CD14-positive monocyte (primary cell): ENCODE results near the gene TAGAP. TPM values are rescaled to one million over a fixed set of nuclear protein-coding genes. Genes with fewer than 3 reads are reported as not detected.

ENCODE experiments used
- DNase-seq, 3 donors: peaks; one replicate each; pipeline ENCODE4 v3.0.0-alpha.2; 2011 to 2022
- H2AFZ ChIP-seq: 2 replicates; pipeline ENCODE4 v1.6.0; 2012; ENCODE audit warnings: mild to moderate bottlenecking, low read depth, low read length, inconsistent platforms; ENCODE audit not compliant: insufficient read depth, poor library complexity, severe bottlenecking
- H3K27ac ChIP-seq, 2 donors: 1 replicate in 1 of 2; 2 replicates in 1 of 2; pipeline ENCODE4 v1.5.1; 2012 to 2013; ENCODE audit warnings: low read length in 2 of 2, control low read depth in 1 of 2, inconsistent platforms in 1 of 2, low read depth in 1 of 2, mild to moderate bottlenecking in 1 of 2
- H3K27me3 ChIP-seq, 2 donors: one replicate each; pipeline versions ENCODE4 v1.6.0 to v1.6.1; 2011 to 2013; ENCODE audit warnings: low read length in 2 of 2; ENCODE audit not compliant: control insufficient read depth in 2 of 2, insufficient read depth in 2 of 2
- H3K36me3 ChIP-seq, 2 donors: replicated peaks in 1 of 2; 1 replicate in 1 of 2; 2 replicates in 1 of 2; pipeline versions ENCODE4 v1.5.1 to v1.6.1; 2012 to 2013; ENCODE audit warnings: low read length in 2 of 2, control low read depth in 1 of 2, inconsistent platforms in 1 of 2, mild to moderate bottlenecking in 1 of 2; ENCODE audit not compliant: insufficient read depth in 2 of 2, control insufficient read depth in 1 of 2
- H3K4me1 ChIP-seq, 2 donors: 1 replicate in 1 of 2; 2 replicates in 1 of 2; pipeline versions ENCODE4 v1.5.1 to v1.6.1; 2012 to 2013; ENCODE audit warnings: low read length in 2 of 2, control low read depth in 1 of 2, inconsistent platforms in 1 of 2, mild to moderate bottlenecking in 1 of 2, moderate library complexity in 1 of 2; ENCODE audit not compliant: insufficient read depth in 2 of 2, control insufficient read depth in 1 of 2
- H3K4me2 ChIP-seq: replicated peaks from 2 replicates; pipeline ENCODE3; 2012; ENCODE audit warnings: low read length, moderate library complexity, mild to moderate bottlenecking; ENCODE audit not compliant: poor library complexity, severe bottlenecking; ENCODE audit errors: extremely low read depth
- H3K4me3 ChIP-seq, 3 experiments: fragments of 200-600 bp in 1 of 3; sonication (generic) in 1 of 3; replicated peaks in 1 of 3; 1 replicate in 2 of 3; 2 replicates in 1 of 3; pipeline ENCODE4 v1.5.1; 2011 to 2013; ENCODE audit warnings: low read length in 3 of 3, mild to moderate bottlenecking in 3 of 3, control low read depth in 2 of 3, low read depth in 2 of 3, inconsistent platforms in 1 of 3, moderate library complexity in 1 of 3
- H3K79me2 ChIP-seq: 2 replicates; pipeline ENCODE4 v1.6.0; 2012; ENCODE audit warnings: mild to moderate bottlenecking, control low read depth, inconsistent platforms, low read length, moderate library complexity; ENCODE audit not compliant: insufficient read depth
- H3K9ac ChIP-seq: 2 replicates; pipeline ENCODE4 v1.6.0; 2017; ENCODE audit warnings: low read length, mild to moderate bottlenecking; ENCODE audit not compliant: insufficient read depth, poor library complexity, severe bottlenecking
- H3K9me3 ChIP-seq, 2 donors: replicated peaks in 1 of 2; 1 replicate in 1 of 2; 2 replicates in 1 of 2; pipeline versions ENCODE4 v1.5.1 to v1.6.1; 2012 to 2013; ENCODE audit warnings: low read length in 2 of 2, control low read depth in 1 of 2; ENCODE audit not compliant: control insufficient read depth in 1 of 2, insufficient read depth in 1 of 2
- H4K20me1 ChIP-seq: 2 replicates; pipeline ENCODE4 v1.6.0; 2012; ENCODE audit warnings: mild to moderate bottlenecking, low read length, control low read depth, moderate library complexity; ENCODE audit not compliant: insufficient read depth
- H3K27ac Mint-ChIP-seq, 7 donors: one replicate each; pipeline ENCODE4 v1.8.0; 2020; ENCODE audit warnings: mild to moderate bottlenecking in 7 of 7, mixed read lengths in 7 of 7, moderate library complexity in 6 of 7, inconsistent platforms in 2 of 7
- H3K27me3 Mint-ChIP-seq, 3 donors: one replicate each; pipeline ENCODE4 v1.8.0; 2021 to 2022; ENCODE audit warnings: low read depth in 3 of 3, mild to moderate bottlenecking in 3 of 3, mixed read lengths in 3 of 3, moderate library complexity in 3 of 3, inconsistent platforms in 1 of 3
- H3K36me3 Mint-ChIP-seq, 2 donors: one replicate each; pipeline ENCODE4 v1.8.0; 2020; ENCODE audit warnings: mixed read lengths in 2 of 2, inconsistent platforms in 1 of 2, mild to moderate bottlenecking in 1 of 2
- H3K4me1 Mint-ChIP-seq: one replicate; pipeline ENCODE4 v1.8.0; 2020; ENCODE audit warnings: mild to moderate bottlenecking, mixed read lengths
- H3K4me3 Mint-ChIP-seq, 2 donors: one replicate each; pipeline ENCODE4 v1.8.0; 2020; ENCODE audit warnings: mild to moderate bottlenecking in 2 of 2, mixed read lengths in 2 of 2, moderate library complexity in 1 of 2
- H3K9me3 Mint-ChIP-seq, 7 donors: one replicate each; pipeline ENCODE4 v1.8.0; 2020 to 2022; ENCODE audit warnings: mixed read lengths in 7 of 7, mild to moderate bottlenecking in 6 of 7, moderate library complexity in 6 of 7, inconsistent platforms in 2 of 7
- CTCF ChIP-seq: fragments of 200-600 bp; IDR thresholded peaks from one replicate; pipeline ENCODE4 v1.8.0; 2022; ENCODE audit warnings: antibody characterized with exemption, mild to moderate bottlenecking
- WGBS: methylation state at CpG from one replicate; pipeline ENCODE4 v1.1.5; 2013; ENCODE audit warnings: missing lambda C conversion rate; ENCODE audit not compliant: insufficient coverage; 5-methylcytosine and 5-hydroxymethylcytosine counted together
- intact Hi-C, 2 donors: fragments of 100-400 bp; cut with micrococcal nuclease; formaldehyde crosslinking; loops; one replicate each; pipeline versions ENCODE4 v1.15.0 to v1.15.1; 2023
- polyA plus RNA-seq, 3 donors: library from polyadenylated mRNA; depleted of rRNA in 1 of 3; unstranded in 2 of 3; stranded (reverse) in 1 of 3; fragments of 300-500 nt in 2 of 3; fragments of >200 nt in 1 of 3; fragmentation: Illumina TruSeq in 2 of 3; gene quantifications; 1 replicate in 2 of 3; 2 replicates in 1 of 3; pipeline ENCODE4 v1.2.3, GENCODE V29; 2012 to 2021

Gene TAGAP
- polyA plus RNA-seq, 3 donors: 51.9 to 299 (median 59.1) TPM

GRCh38 chr6:159043947-159044346 is 844 bp downstream of the TAGAP start:
- peaks cover 47% of the 10 kb centered on the region for H3K4me1 Mint-ChIP-seq
- TF ChIP-seq CTCF: no peak
- peaks cover 0 to 2% (median 0%) of the 10 kb centered on the region in 3 donors for H3K27me3 Mint-ChIP-seq
- peaks cover 46% of the 10 kb centered on the region for H3K79me2 ChIP-seq
- H3K4me3 ChIP-seq: peak overlapping the region; percentile 69 to 96 (median 84)
- intact Hi-C loops: loop anchor here in 1 of 2 donors (2.0 to 5.0 kb wide), 4 partner anchors 19 to 73 kb away; no protein-coding TSS in a partner anchor
- peaks cover 53 to 58% of the 10 kb centered on the region in 2 donors for H3K4me1 ChIP-seq
- DNase-seq: peak in 2 of 3 donors; percentile 53 to 65
- H3K36me3 ChIP-seq: peaks cover 28 to 40% of the 10 kb centered on the region in 2 donors
- H3K4me2 ChIP-seq: peak overlapping the region; percentile 95
- no peaks in the 10 kb centered on the region for H3K9me3 ChIP-seq
- no peaks in the 10 kb centered on the region for H3K27me3 ChIP-seq
- no peak overlapping the region for H2AFZ ChIP-seq
- 0% methylated on average over 6 of the region's 7 CpGs for WGBS
- peaks cover 40 to 47% of the 10 kb centered on the region in 2 donors for H3K36me3 Mint-ChIP-seq
- peak overlapping the region; percentile 84 to 100 for H3K27ac ChIP-seq
- peak overlapping the region; percentile 100 for H3K27ac Mint-ChIP-seq
- H3K9me3 Mint-ChIP-seq: peaks cover 0 to 4% (median 0%) of the 10 kb centered on the region in 7 donors
- H3K4me3 Mint-ChIP-seq: peak overlapping the region; percentile 96
- H4K20me1 ChIP-seq: peaks cover 7% of the 10 kb centered on the region
- peak overlapping the region; percentile 76 for H3K9ac ChIP-seq

GRCh38 chr6:159043251-159043650 is 1.5 kb downstream of the TAGAP start:
- H3K36me3 Mint-ChIP-seq: peaks cover 42 to 54% of the 10 kb centered on the region in 2 donors
- intact Hi-C loops: loop anchor here in 1 of 2 donors (2.0 to 5.0 kb wide), 4 partner anchors 20 to 74 kb away; no protein-coding TSS in a partner anchor

More at GRCh38 chr6:159043251-159043650, 1.5 kb downstream of the TAGAP start:
- Histone ChIP-seq H3K4me3 (peak overlapping the region; percentile 69 to 96 (median 84)), H3K27me3 (no peaks in the 10 kb centered on the region), H3K9ac (peak overlapping the region; percentile 76), H4K20me1 (peaks cover 7% of the 10 kb centered on the region), H2AFZ (no peak overlapping the region), H3K4me1 (peaks cover 60 to 65% of the 10 kb centered on the region in 2 donors), H3K36me3 (peaks cover 35 to 42% of the 10 kb centered on the region in 2 donors), H3K79me2 (peaks cover 46% of the 10 kb centered on the region), H3K27ac (peak overlapping the region; percentile 99 to 100), H3K9me3 (no peaks in the 10 kb centered on the region), H3K4me2 (peak overlapping the region; percentile 95)
- H3K27me3 Mint-ChIP-seq: peaks cover 0 to 2% (median 0%) of the 10 kb centered on the region in 3 donors
- peaks cover 0 to 4% (median 0%) of the 10 kb centered on the region in 7 donors for H3K9me3 Mint-ChIP-seq
- TF ChIP-seq CTCF: no peak
- H3K4me1 Mint-ChIP-seq: peaks cover 53% of the 10 kb centered on the region
- WGBS: 80% methylated on average over 1 of the region's 6 CpGs
- H3K27ac Mint-ChIP-seq: peak overlapping the region; percentile 100
- peak overlapping the region; percentile 96 for H3K4me3 Mint-ChIP-seq
- DNase-seq: peak in 1 of 3 donors; percentile 32
